HG02678 (cell line): ENCODE data around the gene SHROOM3.
"Not testable (repeated sequence)": the region's sequence is repeated elsewhere in the genome, so short reads cannot be mapped to it uniquely, and the experiment has no call there.

ENCODE experiments used
- ATAC-seq: cut with Tn5 transposase; IDR thresholded peaks from one replicate; pipeline ENCODE4 v1.9.1; 2021; ENCODE audit warnings: mild to moderate bottlenecking, moderate library complexity; ENCODE audit not compliant: unreplicated experiment

SHROOM3 gene

GRCh38 chr4:76589872-76590797 lies 155.1 kb downstream of the SHROOM3 start:
- no peak for ATAC-seq

GRCh38 chr4:76590798-76591281 lies 155.8 kb downstream of the SHROOM3 start:
- no peak for ATAC-seq

DNA sequence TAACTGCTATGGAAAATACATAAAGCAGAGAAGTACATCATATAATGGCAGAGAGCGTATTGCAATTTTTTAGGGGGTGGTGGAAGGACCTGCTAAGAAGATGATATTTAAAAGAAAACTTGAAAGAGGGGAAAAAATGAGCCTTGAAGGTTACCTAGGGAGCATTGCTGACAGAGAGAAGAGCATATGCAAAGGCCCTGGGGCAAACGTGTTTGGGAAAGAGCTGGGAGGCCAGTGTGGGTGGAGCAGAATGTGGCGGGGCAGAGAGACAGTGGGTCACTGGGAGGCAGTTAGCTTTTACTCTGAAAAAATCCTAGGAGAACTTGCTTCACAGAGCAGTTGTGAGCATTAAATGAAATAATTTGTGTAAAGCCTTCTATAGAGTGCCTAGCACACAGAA lies 157.0 kb downstream of the SHROOM3 start:
- no peak for ATAC-seq

DNA sequence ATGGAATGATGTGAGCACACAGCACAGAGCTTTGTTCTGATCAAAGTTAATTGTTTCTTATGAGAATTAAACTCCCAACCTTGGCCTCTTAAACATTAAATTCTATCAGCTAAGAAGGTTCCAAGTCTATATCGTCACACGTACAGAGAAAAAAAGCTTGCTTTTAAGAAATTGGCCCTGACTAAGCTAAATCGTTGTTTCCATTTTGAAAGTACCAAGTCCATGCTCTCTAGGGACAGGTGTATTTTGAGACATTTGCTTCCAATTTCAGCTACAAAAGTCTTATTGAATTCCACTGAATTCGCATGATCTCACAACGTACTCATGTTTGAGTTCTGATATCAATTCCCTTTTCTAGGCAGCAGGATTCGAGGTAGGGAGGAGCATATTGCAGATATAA lies 157.4 kb downstream of the SHROOM3 start:
- no peak for ATAC-seq

DNA sequence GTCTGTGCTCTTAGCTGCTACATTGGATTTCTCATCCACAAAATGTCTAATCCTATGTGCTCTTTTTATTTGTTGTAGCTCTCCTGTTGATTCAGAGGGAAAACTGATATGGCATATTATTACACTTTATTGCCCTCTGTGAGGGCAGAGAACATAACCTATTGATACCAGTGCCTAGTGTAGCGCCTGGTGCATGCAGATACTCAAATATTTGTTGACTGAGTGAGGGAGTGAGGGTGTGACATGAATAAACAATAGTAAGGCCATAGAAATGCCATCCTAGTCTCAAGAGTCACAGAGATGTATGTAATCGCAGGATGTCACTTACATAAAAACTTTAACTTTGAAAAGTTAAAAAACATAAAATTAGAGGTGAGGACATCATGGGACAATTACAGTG lies 159.1 kb downstream of the SHROOM3 start:
- ATAC-seq: no peak

GRCh38 chr4:76595435-76595834 lies 160.4 kb downstream of the SHROOM3 start:
- ATAC-seq: no peak

GRCh38 chr4:76596713-76597112 lies 161.7 kb downstream of the SHROOM3 start:
- ATAC-seq: no peak

GRCh38 chr4:76597423-76597979 lies 162.5 kb downstream of the SHROOM3 start:
- no peak for ATAC-seq

DNA sequence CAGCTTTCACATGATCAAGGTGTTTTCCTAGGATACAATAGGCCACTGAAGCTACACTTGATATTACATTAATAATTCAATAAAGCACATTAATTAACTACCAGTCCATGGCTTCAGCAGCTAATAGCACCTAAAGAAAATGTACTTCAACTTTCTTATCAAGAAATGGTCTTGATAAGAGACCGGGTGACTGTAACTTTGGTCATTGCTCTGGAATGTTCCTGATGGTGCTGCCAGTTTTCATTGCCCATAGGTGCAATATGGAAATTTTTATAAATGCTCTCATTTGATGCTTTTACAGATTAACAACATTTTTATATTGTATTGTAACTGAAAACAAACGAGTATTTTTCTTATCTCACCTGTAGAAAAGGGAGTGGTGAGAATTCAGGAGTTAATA lies 165.4 kb downstream of the SHROOM3 start:
- no peak for ATAC-seq

- no peak for ATAC-seq
Observed at GRCh38 chr4:76601791-76602190, 166.8 kb downstream of the SHROOM3 start.

- ATAC-seq: no peak
Observed at GRCh38 chr4:76605099-76605563, 170.1 kb downstream of the SHROOM3 start.

GRCh38 chr4:76606645-76607265 lies 171.7 kb downstream of the SHROOM3 start:
- no peak for ATAC-seq

DNA sequence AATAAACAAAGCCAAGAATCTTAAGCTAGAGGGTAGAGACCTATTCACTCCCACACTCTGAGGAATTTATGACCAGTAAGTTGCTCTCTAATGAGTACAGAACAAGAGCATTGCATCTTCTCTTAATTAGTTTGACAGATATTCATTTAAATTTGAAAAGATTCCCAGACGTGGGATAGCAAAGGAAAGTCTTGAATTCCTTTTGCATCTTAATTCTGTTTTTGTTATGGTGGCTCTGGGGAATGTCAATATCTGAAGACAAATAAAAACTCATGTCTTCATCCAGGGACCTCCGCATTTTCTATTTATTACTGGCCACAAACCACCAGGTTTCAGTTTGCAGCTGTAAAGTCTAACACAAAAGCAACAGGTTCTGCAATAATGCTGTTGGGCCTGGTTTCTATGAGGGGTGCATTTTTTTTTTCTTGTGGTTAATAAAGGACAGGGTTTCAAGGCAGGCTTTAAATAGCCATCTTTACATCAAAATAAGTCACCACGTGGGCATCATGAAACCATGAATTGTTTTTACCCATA lies 172.3 kb downstream of the SHROOM3 start:
- peak; percentile 95 for ATAC-seq

DNA sequence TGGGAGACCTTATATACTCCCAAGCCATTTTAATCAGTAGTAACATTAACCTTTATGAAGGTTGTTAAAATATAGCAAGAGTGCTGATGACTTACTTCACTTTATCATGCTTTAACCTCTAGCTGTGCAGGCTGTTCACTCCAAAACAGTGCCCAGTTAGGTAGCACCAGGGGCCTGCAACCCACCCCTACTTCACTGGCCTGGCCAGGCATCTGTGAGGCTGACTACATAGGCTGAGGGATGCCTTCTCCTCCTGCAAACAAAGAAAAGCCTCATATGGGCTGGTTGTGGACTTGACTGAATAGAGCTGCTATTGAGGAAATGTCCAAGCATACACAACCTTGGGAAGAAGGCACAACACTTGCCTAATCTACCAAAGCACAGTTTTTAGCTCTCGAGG lies 172.8 kb downstream of the SHROOM3 start:
- no peak for ATAC-seq

DNA sequence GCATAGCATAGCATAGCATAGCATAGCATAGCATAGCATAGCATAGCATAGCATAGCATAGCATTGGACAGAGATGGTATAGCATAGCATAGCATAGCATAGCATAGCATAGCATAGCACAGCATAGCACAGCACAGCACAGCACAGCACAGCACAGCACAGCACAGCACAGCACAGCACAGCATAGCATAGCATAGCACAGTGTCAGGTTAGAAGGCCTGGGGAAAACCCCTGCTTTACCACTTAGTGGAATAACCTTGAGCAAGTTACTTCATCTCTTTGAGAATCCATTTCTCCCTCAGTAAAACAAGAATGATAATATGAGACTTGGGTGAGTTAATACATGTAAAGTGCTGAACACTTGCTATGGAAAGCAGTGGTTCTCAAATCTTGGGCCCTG lies 173.5 kb downstream of the SHROOM3 start:
- not testable (repeated sequence) for ATAC-seq

DNA sequence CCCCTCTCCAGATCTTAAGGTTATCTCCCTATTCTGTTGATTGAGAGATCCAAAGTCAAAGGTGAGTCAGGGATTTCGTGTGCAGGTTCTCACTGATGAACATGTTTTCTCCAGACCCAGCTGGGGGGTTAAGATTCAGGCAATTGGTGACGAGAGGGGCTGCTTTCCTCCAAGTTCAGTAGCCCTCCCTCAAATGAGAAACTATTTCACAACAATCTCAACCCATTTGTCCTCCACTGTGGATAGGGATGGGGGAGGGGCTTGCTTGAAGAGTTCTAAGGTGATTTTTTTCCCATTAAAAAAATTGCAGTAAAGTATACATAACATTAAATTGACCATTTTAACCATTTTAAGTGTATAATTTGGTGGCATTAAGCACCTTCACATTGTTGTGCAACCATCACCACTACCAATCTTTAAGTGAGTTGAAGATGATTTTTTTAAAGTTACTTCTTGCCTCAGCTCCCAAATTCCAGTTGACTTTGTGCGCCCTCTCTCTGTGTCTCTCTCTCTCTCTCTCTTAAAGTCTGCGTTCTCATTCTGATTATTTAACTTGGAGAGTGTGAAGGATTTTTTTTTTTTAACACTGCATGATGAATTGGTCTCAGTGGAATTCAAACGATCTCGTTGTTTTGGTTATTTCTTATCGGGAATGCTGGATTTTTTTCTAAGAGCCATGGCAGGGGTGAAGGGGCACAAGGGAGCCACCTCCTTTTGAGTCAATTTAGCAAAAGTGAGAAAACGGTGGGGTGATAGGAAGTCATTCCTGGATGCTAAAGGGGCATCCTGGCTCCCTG lies 175.9 kb downstream of the SHROOM3 start:
- no peak for ATAC-seq

GRCh38 chr4:76611616-76612207 lies 176.7 kb downstream of the SHROOM3 start:
- no peak for ATAC-seq

DNA sequence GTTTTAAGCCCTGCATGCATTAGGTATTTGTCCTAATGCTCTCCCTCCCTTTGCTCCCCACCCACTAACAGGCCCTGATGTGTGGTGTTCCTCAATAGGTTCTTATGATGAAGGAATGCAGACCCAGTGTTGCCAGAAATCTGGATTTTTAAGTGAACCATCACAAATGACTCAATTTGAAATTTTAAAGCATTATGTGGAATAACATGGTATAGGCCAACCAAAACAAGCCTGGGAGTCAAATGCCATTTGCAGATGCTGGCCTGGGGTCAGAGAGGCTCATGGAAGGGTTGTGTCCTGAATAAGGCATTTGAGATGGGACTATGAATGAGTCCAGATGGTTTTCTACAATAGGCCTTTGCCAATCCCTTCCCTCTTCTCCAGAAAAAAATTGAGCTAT lies 179.6 kb downstream of the SHROOM3 start:
- no peak for ATAC-seq

DNA sequence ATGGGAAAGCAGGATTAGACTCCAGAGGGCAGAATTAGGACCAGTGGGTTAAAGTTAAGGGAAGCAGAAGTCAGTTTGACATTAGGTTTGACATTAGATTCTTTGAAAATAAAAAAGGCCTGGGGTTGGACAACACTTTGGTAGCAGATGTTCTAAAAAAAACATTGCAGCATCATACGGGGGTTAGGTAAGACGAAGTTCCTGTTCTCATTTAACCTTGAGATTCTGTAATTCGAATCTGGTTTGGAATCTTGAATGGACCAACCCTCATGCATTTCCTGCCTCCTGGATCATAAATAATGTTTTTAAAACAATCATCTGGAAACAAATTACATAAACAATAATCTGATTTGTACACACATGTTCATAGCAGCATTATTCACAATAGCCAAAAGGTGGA lies 181.0 kb downstream of the SHROOM3 start:
- no peak for ATAC-seq

- ATAC-seq: no peak
Observed at GRCh38 chr4:76616526-76616925, 181.5 kb downstream of the SHROOM3 start.
